ENCODE results near the gene MAP3K10.

Gene MAP3K10

GRCh38 chr19:40251991-40252390 lies 60.8 kb downstream of the MAP3K10 start:
- DNase-seq, result no peak

DNA sequence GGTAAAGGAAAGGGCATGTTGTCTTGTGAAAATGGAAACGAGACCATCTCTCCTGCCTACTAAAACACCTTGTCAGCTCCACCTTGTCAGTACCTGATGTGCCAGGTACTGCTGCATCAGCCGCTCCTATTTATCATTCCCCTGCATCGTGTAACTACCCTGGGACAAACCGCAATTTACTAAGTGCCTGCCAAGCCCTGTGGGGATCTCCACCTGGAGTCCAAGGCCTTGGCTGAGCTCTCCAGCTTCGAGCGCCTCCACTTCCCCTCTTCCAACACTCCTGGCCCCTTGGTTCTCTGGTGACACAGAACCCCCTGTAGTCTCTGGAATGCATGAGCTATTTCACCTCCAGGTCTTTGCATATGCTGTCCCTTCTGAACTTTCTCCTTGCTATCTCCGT lies 61.2 kb downstream of the MAP3K10 start:
- DNase-seq, result no peak

- DNase-seq, result no peak
Observed at GRCh38 chr19:40253611-40254092, 62.4 kb downstream of the MAP3K10 start.

DNA sequence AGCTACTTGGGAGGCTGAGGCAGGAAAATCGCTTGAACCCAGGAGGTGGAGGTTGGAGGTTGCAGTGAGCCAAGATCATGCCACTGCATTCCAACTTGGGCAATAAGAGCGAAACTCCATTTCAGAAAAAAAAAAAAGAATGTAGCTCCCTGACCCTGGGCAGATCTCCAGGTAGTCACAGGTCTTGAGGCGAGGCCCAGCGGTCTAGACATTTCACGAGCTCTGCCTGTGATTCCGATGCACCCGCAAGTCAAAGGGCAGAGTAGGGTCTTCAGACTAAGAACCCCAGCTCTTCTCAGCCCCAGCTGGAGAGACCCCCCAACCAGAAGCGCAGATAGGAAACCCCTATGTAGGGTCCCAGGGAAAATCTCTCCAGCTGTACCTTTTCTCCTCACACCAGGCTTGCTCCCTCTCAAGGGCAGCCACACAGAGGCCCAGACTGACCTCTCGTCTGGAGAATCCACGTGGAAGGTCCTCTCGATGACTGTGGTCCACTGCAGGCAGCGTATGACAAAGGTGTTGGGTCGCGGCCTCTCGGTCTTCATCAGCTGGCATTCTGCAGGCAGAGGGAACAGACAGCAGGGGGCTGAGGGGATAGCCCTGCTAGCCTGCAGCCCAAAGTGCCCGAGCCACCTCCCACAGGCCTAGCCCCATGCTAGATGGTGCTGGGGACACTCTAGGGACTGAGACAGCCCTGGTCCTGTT lies 63.6 kb downstream of the MAP3K10 start:
- no peak for DNase-seq

GRCh38 chr19:40255619-40256166 lies 64.5 kb downstream of the MAP3K10 start:
- no peak for DNase-seq

- no peak for DNase-seq
Observed at GRCh38 chr19:40256512-40256911, 65.3 kb downstream of the MAP3K10 start.

- no peak for DNase-seq
Observed at GRCh38 chr19:40257096-40257517, 65.9 kb downstream of the MAP3K10 start.

- no peak for DNase-seq
Observed at GRCh38 chr19:40261631-40262030, 70.4 kb downstream of the MAP3K10 start.

GRCh38 chr19:40262422-40262821 lies 71.2 kb downstream of the MAP3K10 start:
- DNase-seq, result no peak

GRCh38 chr19:40263440-40264313 lies 72.5 kb downstream of the MAP3K10 start:
- DNase-seq, result no peak

DNA sequence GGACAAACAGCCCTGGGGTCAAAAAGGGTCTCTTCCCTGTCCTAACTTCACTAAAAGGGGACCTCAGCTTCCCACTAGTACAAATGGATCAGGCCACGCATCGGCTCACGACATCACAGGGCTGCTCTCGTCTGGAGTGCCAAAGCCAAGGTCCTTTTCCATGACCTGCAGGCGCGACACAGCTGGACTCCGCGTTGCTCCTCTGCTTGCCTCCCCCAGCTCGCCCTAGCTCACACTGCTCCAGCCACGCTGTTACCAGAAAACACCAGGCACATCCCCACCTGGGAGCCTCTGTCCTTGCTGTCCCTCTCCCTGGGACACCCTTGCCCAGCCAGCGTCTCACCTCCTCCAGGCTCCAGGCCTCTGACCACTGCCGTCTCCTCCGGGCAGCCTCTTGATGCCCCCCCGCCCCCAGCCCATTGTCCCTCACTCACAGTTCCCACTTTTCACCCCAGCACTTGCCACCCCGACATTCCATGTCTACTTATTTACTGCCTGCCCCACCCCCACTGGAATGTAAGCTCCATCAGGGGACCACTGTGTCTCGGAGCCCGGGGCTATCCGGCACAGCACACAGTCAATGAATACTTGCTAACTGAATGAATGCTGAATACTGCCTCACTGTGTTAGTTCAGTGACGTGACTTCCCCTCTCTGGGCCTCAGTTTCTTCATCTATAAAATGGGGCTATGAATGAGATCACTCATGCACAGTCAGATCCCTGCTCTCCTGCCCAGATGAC lies 73.3 kb downstream of the MAP3K10 start:
- no peak for DNase-seq
